Brain microvascular endothelial cell (primary cell): ENCODE measurements around the gene TRA2B.

ENCODE experiments used
- DNase-seq: peaks from one replicate; pipeline ENCODE4 v3.0.0-alpha.2; 2020
- H3K27ac ChIP-seq: fragments of 250-450 bp; sonication (Bioruptor Pico); 2 replicates; pipeline ENCODE4 v1.5.1; 2020; ENCODE audit warnings: mild to moderate bottlenecking, moderate library complexity
- H3K27me3 ChIP-seq: fragments of 250-450 bp; sonication (Bioruptor Pico); replicated peaks from 2 replicates; pipeline ENCODE4 v1.5.1; 2020; ENCODE audit warnings: mild to moderate bottlenecking
- H3K36me3 ChIP-seq: fragments of 250-450 bp; sonication (Bioruptor Pico); replicated peaks from 2 replicates; pipeline ENCODE4 v1.5.1; 2020; ENCODE audit warnings: mild to moderate bottlenecking
- H3K4me3 ChIP-seq: 2 replicates; pipeline ENCODE4 v1.5.1; 2011; ENCODE audit warnings: low read depth, mild to moderate bottlenecking, control low read depth, low read length, moderate library complexity
- in situ Hi-C: cut with HindIII; loops from 2 replicates; pipeline ENCODE4 v1.10.0; 2017; ENCODE audit warnings: low sequenced_read_pairs, low pct_ligation_motif_present
- TF ChIP-seq, protein P1 (sequence below): IDR thresholded peaks from 2 replicates; pipeline ENCODE4 v1.5.1; 2011; ENCODE audit warnings: low read depth, mild to moderate bottlenecking, moderate library complexity, low read length, control low read depth, inconsistent platforms; ENCODE audit errors: missing control alignments

The TRA2B gene

DNA sequence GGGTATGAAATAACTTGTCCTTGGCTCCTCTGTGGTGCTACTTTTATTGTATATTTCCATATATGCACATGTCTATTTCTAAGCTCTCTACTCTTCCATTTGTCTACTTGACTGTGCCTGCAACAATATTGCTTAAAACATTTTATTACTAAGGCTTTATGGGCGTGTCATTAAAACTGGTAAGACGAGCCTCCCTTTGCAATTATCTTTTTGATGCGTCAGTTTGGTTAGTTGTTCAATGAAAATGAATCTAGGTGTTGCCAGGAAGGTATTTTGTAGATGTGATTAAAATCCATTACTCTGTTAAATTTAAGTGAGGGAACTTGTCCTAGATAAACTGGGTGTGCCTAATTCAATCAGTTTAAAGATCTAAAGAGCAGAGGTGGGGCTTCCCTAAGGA is 12.9 kb upstream of the TRA2B start:
- Histone ChIP-seq H3K36me3 (no peaks in the 10 kb centered on the region), H3K4me3 (no peak overlapping the region), H3K27ac (no peak overlapping the region), H3K27me3 (no peaks in the 10 kb centered on the region)
- no peak for DNase-seq
- TF ChIP-seq, protein P1, sequence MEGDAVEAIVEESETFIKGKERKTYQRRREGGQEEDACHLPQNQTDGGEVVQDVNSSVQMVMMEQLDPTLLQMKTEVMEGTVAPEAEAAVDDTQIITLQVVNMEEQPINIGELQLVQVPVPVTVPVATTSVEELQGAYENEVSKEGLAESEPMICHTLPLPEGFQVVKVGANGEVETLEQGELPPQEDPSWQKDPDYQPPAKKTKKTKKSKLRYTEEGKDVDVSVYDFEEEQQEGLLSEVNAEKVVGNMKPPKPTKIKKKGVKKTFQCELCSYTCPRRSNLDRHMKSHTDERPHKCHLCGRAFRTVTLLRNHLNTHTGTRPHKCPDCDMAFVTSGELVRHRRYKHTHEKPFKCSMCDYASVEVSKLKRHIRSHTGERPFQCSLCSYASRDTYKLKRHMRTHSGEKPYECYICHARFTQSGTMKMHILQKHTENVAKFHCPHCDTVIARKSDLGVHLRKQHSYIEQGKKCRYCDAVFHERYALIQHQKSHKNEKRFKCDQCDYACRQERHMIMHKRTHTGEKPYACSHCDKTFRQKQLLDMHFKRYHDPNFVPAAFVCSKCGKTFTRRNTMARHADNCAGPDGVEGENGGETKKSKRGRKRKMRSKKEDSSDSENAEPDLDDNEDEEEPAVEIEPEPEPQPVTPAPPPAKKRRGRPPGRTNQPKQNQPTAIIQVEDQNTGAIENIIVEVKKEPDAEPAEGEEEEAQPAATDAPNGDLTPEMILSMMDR = no peak
- in situ Hi-C loops = no loop called here

DNA sequence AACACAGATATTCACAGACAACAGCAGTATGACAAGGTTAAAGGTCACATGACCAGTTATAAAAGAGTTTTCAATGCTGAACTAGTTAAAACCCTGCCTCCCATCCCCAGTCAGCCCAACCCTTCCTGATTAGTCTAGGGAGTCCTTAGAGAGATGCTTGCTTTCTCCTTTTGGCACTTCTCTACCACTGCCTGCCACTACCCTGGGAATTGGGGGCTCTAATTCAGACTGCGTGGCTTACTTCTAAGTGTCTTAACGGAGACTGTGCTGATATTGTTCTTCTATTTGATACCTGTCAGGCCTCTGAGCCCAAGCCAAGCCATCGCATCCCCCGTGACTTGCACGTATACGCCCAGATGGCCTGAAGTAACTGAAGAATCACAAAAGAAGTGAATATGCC is 11.7 kb upstream of the TRA2B start:
- Histone ChIP-seq H3K36me3 (no peaks in the 10 kb centered on the region), H3K27ac (no peak overlapping the region), H3K27me3 (no peaks in the 10 kb centered on the region), H3K4me3 (no peak overlapping the region)
- TF ChIP-seq, protein P1 = no peak
- in situ Hi-C loops = no loop called here
- no peak for DNase-seq

DNA sequence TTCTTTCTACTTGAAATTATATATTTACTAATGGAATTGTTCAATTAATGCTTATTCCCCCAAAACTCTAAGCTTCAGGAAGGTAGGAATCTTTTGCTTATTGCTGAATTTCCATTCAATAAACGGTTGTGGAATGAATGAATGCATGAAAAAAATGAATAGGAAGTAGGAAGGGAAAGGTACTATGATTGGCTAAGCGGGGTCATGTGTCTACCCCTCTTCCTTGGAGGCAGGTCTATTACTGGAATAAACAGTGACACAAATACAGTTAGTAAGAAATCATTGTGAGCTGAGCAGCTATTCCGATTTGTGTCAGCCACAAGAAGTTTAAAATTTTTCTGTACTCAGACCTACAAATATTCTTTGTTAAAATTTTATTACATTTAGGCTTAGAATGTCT is 10.5 kb upstream of the TRA2B start:
- no peak overlapping the region for H3K4me3 ChIP-seq
- no peaks in the 10 kb centered on the region for H3K36me3 ChIP-seq
- in situ Hi-C loops = no loop called here
- TF ChIP-seq, protein P1 = no peak
- no peak overlapping the region for H3K27ac ChIP-seq
- no peaks in the 10 kb centered on the region for H3K27me3 ChIP-seq
- no peak for DNase-seq

DNA sequence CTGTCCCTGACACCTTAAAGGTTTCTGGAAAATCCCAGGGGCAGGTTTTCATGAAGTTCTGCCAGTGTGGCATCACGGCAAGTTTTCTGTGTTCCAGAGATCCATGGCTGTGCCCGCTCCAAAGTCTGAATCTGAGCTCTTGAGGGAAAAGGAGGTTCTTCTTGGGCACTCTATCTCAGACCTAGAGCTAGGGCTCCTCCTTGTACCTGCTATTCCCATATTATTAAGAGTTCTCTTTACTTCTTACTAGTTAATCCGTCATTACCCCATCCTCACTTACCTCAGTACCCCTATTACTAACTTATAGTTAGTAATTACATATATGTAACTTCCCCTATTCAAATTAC is 5.9 kb upstream of the TRA2B start:
- in situ Hi-C loops = no loop called here
- Histone ChIP-seq H3K27me3 (no peaks in the 10 kb centered on the region), H3K36me3 (no peaks in the 10 kb centered on the region), H3K27ac (no peak overlapping the region), H3K4me3 (no peak overlapping the region)
- TF ChIP-seq, protein P1 = no peak
- no peak for DNase-seq

DNA sequence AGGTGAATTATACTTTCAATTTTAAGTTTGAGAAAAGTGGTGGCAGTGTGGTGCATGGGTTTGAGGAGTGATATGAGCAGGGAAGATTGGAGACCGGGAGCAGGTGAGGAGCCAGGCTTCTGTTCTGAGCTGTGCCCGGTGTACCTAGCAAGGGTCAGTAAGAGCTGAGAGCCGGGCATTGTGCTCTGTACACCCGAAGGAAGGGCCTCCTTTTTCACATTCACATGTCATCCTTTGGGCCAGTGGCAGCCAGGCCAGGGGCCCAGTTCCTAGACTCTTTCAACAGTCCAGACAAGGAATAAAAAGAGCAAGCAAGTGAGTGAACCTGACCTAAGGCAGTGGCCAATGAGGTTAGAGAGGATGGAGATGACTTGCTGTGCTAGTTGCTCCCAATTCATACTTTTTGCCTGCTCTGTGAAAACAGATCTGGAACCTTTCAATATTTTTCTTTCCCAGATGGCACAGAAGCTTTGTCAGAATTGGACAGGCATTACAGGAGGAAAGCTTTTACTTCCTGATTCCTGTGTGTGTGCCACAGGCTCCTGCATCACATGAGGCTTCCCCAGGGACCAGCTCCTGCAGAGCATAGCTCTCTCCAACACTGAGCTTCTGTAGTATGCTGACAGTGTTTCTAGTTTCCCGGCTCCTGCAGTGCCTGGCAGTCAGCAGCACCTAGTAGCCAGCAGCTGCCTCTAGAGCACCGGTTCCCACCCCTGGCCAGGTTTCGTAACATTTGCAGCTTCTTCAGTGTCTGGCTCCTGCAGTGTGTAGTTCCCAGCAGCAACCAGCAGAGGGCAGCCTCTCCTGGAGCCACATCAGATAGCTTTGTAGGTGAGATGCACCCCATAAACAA is 5.3 kb upstream of the TRA2B start:
- Histone ChIP-seq H3K36me3 (no peaks in the 10 kb centered on the region), H3K27me3 (no peaks in the 10 kb centered on the region), H3K4me3 (no peak overlapping the region), H3K27ac (no peak overlapping the region)
- TF ChIP-seq, protein P1 = peak; percentile 100
- DNase-seq = peak; percentile 82
- in situ Hi-C loops = no loop called here

DNA sequence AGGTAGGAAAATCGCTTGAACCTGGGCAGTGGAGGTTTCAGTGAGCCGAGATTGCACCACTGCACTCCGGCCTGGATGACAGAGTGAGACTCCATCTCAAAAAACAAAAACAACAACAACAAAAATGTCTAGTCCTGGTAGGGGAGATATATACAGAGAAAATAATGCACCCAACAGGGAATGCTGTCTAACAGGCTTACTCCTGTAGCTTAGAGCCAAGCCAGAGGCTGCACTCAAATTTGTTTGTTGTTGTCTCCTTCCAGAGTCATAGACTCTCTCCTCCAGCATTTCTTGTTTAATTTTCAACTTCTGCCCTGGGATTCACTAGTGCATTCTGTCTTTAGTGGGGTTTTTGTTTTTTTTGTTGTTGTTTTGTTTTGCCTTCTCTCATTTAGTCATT is 4.6 kb upstream of the TRA2B start:
- DNase-seq = no peak
- no peak overlapping the region for H3K4me3 ChIP-seq
- TF ChIP-seq, protein P1 = no peak
- H3K27ac ChIP-seq = no peak overlapping the region
- no peaks in the 10 kb centered on the region for H3K27me3 ChIP-seq
- peaks cover 4% of the 10 kb centered on the region for H3K36me3 ChIP-seq
- in situ Hi-C loops = no loop called here
